H1 (cell line): ENCODE measurements around the gene ECI2. TPM values are rescaled to one million over a fixed set of nuclear protein-coding genes. Genes with fewer than 3 reads are reported as not detected.

ENCODE experiments used
- CTCF ChIA-PET: fragments of 300-600 bp; sonication (Branson Sonifier 250); formaldehyde crosslinking; loops from one replicate; lab custom pipeline; 2021; ENCODE audit not compliant: partially characterized antibody; lab: Charles Lee
- POLR2A ChIA-PET: fragments of 300-600 bp; sonication (Branson Sonifier 250); formaldehyde crosslinking; loops from one replicate; lab custom pipeline; 2021; ENCODE audit warnings: inconsistent platforms; ENCODE audit not compliant: partially characterized antibody; lab: Charles Lee
- DNase-seq, 2 experiments: peaks; one replicate each; pipeline versions ENCODE4 v3.0.0 to v3.0.0-alpha.2; 2010 to 2022; ENCODE audit warnings: low spot score in 2 of 2, low read depth in 1 of 2, mixed read lengths in 1 of 2
- FAIRE-seq: peaks from 2 replicates; lab custom pipeline; 2011; peaks lifted over from hg19 to GRCh38; lab: Jason Lieb, UNC
- H2AFZ ChIP-seq: 2 replicates; pipeline ENCODE4 v1.8.1; 2012; ENCODE audit warnings: low read length, inconsistent platforms
- H2AK5ac ChIP-seq: 2 replicates; pipeline ENCODE4 v1.6.1; 2013; ENCODE audit warnings: low read depth, low read length
- H2BK120ac ChIP-seq: replicated peaks from 2 replicates; pipeline ENCODE3; 2013; ENCODE audit warnings: low read depth, low read length, inconsistent platforms
- H2BK12ac ChIP-seq: 2 replicates; pipeline ENCODE4 v1.6.1; 2013; ENCODE audit warnings: low read depth, low read length
- H2BK15ac ChIP-seq: 2 replicates; pipeline ENCODE4 v1.6.1; 2013; ENCODE audit warnings: low read length
- H2BK20ac ChIP-seq: 2 replicates; pipeline ENCODE4 v1.6.1; 2013; ENCODE audit warnings: low read length
- H2BK5ac ChIP-seq: 2 replicates; pipeline ENCODE4 v1.6.1; 2013; ENCODE audit warnings: low read depth, low read length
- H3K14ac ChIP-seq: 2 replicates; pipeline ENCODE4 v1.6.1; 2013; ENCODE audit warnings: inconsistent platforms; ENCODE audit not compliant: insufficient read length
- H3K18ac ChIP-seq: 2 replicates; pipeline ENCODE4 v1.6.1; 2013; ENCODE audit warnings: low read length; ENCODE audit errors: extremely low read depth
- H3K23ac ChIP-seq: 2 replicates; pipeline ENCODE4 v1.6.1; 2013; ENCODE audit warnings: inconsistent platforms; ENCODE audit not compliant: insufficient read length
- H3K23me2 ChIP-seq: 2 replicates; pipeline ENCODE4 v1.6.1; 2013; ENCODE audit warnings: low read depth, low read length
- H3K27ac ChIP-seq: 2 replicates; pipeline ENCODE4 v1.6.1; 2011; ENCODE audit warnings: low read depth, low read length, inconsistent platforms
- H3K27me3 ChIP-seq, 4 experiments: replicated peaks in 1 of 4; 1 replicate in 1 of 4; 2 replicates in 3 of 4; pipeline versions ENCODE4 v1.6.1 to v1.8.1; 2011 to 2013; ENCODE audit warnings: low read length in 3 of 4, mild to moderate bottlenecking in 3 of 4, inconsistent platforms in 2 of 4, mixed read lengths in 2 of 4, moderate library complexity in 1 of 4; ENCODE audit not compliant: control insufficient read depth in 3 of 4, insufficient read depth in 3 of 4; ENCODE audit errors: extremely low read depth in 1 of 4
- H3K36me3 ChIP-seq, 4 experiments: 2 replicates each; pipeline versions ENCODE4 v1.6.1 to v1.8.1; 2011 to 2013; ENCODE audit warnings: mild to moderate bottlenecking in 4 of 4, low read length in 3 of 4, moderate library complexity in 2 of 4, control low read depth in 1 of 4, inconsistent platforms in 1 of 4; ENCODE audit not compliant: insufficient read depth in 4 of 4, control insufficient read depth in 2 of 4
- H3K4ac ChIP-seq: replicated peaks from 2 replicates; pipeline ENCODE3; 2013; ENCODE audit warnings: low read length, low read depth, mixed read lengths, inconsistent platforms; ENCODE audit not compliant: insufficient read length
- H3K4me1 ChIP-seq, 4 experiments: replicated peaks in 1 of 4; 1 replicate in 1 of 4; 2 replicates in 3 of 4; pipeline versions ENCODE4 v1.6.1 to v1.8.1; 2011 to 2013; ENCODE audit warnings: low read length in 3 of 4, inconsistent platforms in 2 of 4, mixed read lengths in 1 of 4; ENCODE audit not compliant: insufficient read depth in 4 of 4, control insufficient read depth in 3 of 4
- H3K4me2 ChIP-seq, 2 experiments: 2 replicates each; pipeline versions ENCODE4 v1.6.1 to v1.8.1; 2011 to 2013; ENCODE audit warnings: low read depth in 2 of 2, low read length in 2 of 2, control low read depth in 1 of 2, inconsistent platforms in 1 of 2, mild to moderate bottlenecking in 1 of 2; ENCODE audit not compliant: insufficient read depth in 1 of 2
- H3K4me3 ChIP-seq, 4 experiments: fragments of 200-600, 300-600 bp in 1 of 4; sonication (generic), shearing (Covaris generic), sonication (Bioruptor Twin) in 1 of 4; 2 replicates each; pipeline versions ENCODE4 v1.5.1 to v1.8.1; 2011 to 2016; ENCODE audit warnings: low read length in 4 of 4, low read depth in 3 of 4, control low read depth in 2 of 4, inconsistent platforms in 2 of 4, mild to moderate bottlenecking in 2 of 4, mixed read lengths in 1 of 4, moderate library complexity in 1 of 4; ENCODE audit not compliant: insufficient read depth in 2 of 4; ENCODE audit errors: extremely low read depth in 1 of 4
- H3K56ac ChIP-seq: replicated peaks from 2 replicates; pipeline ENCODE3; 2013; ENCODE audit warnings: low read depth, mild to moderate bottlenecking, mixed read lengths, low read length, inconsistent platforms; ENCODE audit not compliant: insufficient read length
- H3K79me1 ChIP-seq: 2 replicates; pipeline ENCODE4 v1.6.1; 2013; ENCODE audit warnings: low read depth, low read length, control low read depth
- H3K79me2 ChIP-seq, 2 experiments: 2 replicates each; pipeline versions ENCODE4 v1.6.1 to v1.8.1; 2012 to 2013; ENCODE audit warnings: low read length in 2 of 2, mild to moderate bottlenecking in 2 of 2, inconsistent platforms in 1 of 2; ENCODE audit not compliant: insufficient read depth in 2 of 2, control insufficient read depth in 1 of 2
- H3K9ac ChIP-seq, 4 experiments: replicated peaks in 1 of 4; 1 replicate in 1 of 4; 2 replicates in 3 of 4; pipeline versions ENCODE4 v1.6.1 to v1.8.1; 2011 to 2013; ENCODE audit warnings: low read depth in 3 of 4, low read length in 3 of 4, control low read depth in 2 of 4, mild to moderate bottlenecking in 2 of 4, moderate library complexity in 2 of 4, inconsistent platforms in 1 of 4; ENCODE audit errors: extremely low read depth in 1 of 4
- H3K9me3 ChIP-seq, 2 experiments: 2 replicates each; pipeline versions ENCODE4 v1.6.1 to v1.8.1; 2012 to 2013; ENCODE audit warnings: mild to moderate bottlenecking in 2 of 2, moderate library complexity in 2 of 2, control low read depth in 1 of 2, inconsistent platforms in 1 of 2, low read depth in 1 of 2, low read length in 1 of 2, mixed read lengths in 1 of 2; ENCODE audit not compliant: insufficient read depth in 2 of 2
- H4K20me1 ChIP-seq, 2 experiments: replicated peaks in 1 of 2; 2 replicates each; pipeline versions ENCODE3 to v1.8.1; 2011 to 2013; ENCODE audit warnings: inconsistent platforms in 2 of 2, low read length in 2 of 2, mild to moderate bottlenecking in 1 of 2; ENCODE audit not compliant: insufficient read depth in 2 of 2, control insufficient read depth in 1 of 2
- H4K5ac ChIP-seq: 2 replicates; pipeline ENCODE4 v1.6.1; 2013; ENCODE audit warnings: low read length, low read depth, mixed read lengths, inconsistent platforms; ENCODE audit not compliant: insufficient read length
- H4K8ac ChIP-seq: 2 replicates; pipeline ENCODE4 v1.8.0; 2013; ENCODE audit warnings: mild to moderate bottlenecking, moderate library complexity, low read length, inconsistent platforms; ENCODE audit not compliant: insufficient read depth; ENCODE audit errors: extremely low read depth
- H4K91ac ChIP-seq: replicated peaks from 2 replicates; pipeline ENCODE3; 2013; ENCODE audit warnings: low read length, mixed read lengths, inconsistent platforms; ENCODE audit not compliant: insufficient read length
- CBX8 ChIP-seq: fragments of 300-800, 300-1000 bp; sonication (generic); IDR thresholded peaks from 2 replicates; pipeline ENCODE4 v1.7.1; 2016; ENCODE audit warnings: low read depth, low read length, borderline replicate concordance
- CHD1 ChIP-seq: IDR thresholded peaks from 2 replicates; pipeline ENCODE4 v1.6.1; 2012; ENCODE audit warnings: low read depth, low read length, improper control_type of control experiment
- CHD2 ChIP-seq: IDR thresholded peaks from 2 replicates; pipeline ENCODE4 v1.6.1; 2012; ENCODE audit warnings: low read length, improper control_type of control experiment
- NRF1 ChIP-seq: IDR thresholded peaks from 2 replicates; pipeline ENCODE4 v1.6.1; 2011; ENCODE audit warnings: mild to moderate bottlenecking, low read depth, low read length, improper control_type of control experiment
- RNF2 ChIP-seq: fragments of 200-900, 300-1000 bp; sonication (generic); IDR thresholded peaks from 2 replicates; pipeline ENCODE4 v1.7.1; 2016; ENCODE audit warnings: borderline replicate concordance, low read depth, mild to moderate bottlenecking, antibody characterized with exemption, low read length; ENCODE audit not compliant: poor library complexity, severe bottlenecking; ENCODE audit errors: missing control alignments
- SIN3A ChIP-seq, 2 experiments: IDR thresholded peaks in 1 of 2; conservative IDR thresholded peaks in 1 of 2; 2 replicates each; pipeline ENCODE4 v1.6.1; 2011 to 2012; ENCODE audit warnings: low read length in 2 of 2, improper control_type of control experiment in 1 of 2, low read depth in 1 of 2, mild to moderate bottlenecking in 1 of 2
- SP2 ChIP-seq: IDR thresholded peaks from 2 replicates; pipeline ENCODE4 v1.6.1; 2012; ENCODE audit warnings: mild to moderate bottlenecking, low read length, inconsistent platforms
- TEAD4 ChIP-seq: IDR thresholded peaks from 2 replicates; pipeline ENCODE4 v1.6.1; 2012; ENCODE audit warnings: low read depth, low read length, inconsistent platforms, mixed read lengths
- WGBS, 2 experiments: shearing (Covaris generic) in 1 of 2; methylation state at CpG; one replicate each; pipeline versions ENCODE4 v1.1.6 to v1.1.7; 2013 to 2015; ENCODE audit warnings: low lambda C conversion rate in 2 of 2, mixed read lengths in 2 of 2, inconsistent platforms in 1 of 2, low coverage in 1 of 2, missing lambda C conversion rate in 1 of 2; ENCODE audit not compliant: insufficient replicate concordance in 2 of 2, insufficient coverage in 1 of 2, insufficient read length in 1 of 2; ENCODE audit errors: extremely low coverage in 1 of 2, missing lambda C conversion rate in 1 of 2; 5-methylcytosine and 5-hydroxymethylcytosine counted together
- polyA plus RNA-seq, 7 experiments: library from polyadenylated mRNA; depleted of rRNA in 3 of 7; stranded (reverse) in 5 of 7; unstranded in 2 of 7; fragments of >200 nt in 5 of 7; fragments of 200-250 nt in 2 of 7; gene quantifications; 1 replicate in 5 of 7; 2 replicates in 1 of 7; 4 replicates in 1 of 7; pipeline versions ENCODE4 v1.2.1 to v1.2.3, GENCODE V29; 2011 to 2013; ENCODE audit warnings: missing spikeins in 2 of 7, mixed read lengths in 2 of 7
- total RNA-seq: library from RNA; stranded (reverse); fragmentation: NEBNext Ultra II Directional; extraction: Animal tissue kit (Norgen Biotek cat#: 25700); gene quantifications from 2 replicates; pipeline ENCODE4 v1.2.1, GENCODE V29; 2021

The ECI2 gene
- total and polyA plus RNA-seq, 2 of the 8 experiments (the other 6 are each of a cell fraction or from before 2014, with no cell fraction given) = 40.4 to 70.8 TPM

DNA sequence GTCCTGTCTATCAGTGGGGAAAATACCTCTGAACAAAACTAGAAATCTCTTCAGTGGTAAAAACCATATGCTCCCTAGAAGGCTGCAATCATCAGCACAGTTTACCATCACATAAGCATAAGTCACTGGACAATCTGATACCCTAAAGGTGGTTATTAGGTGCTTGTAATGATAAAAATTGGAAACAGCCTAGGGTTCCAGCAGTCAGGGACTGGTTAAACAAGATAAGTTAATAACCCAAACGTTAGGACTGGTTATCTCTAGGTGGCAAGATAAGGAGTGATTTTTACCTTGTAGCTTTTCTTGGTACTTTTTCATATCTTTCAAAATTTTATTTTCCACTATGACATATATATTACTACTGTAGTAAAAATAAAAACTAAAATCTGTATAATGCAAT is 11.0 kb downstream of the ECI2 start:
- DNase-seq (no peak), FAIRE-seq (no peak)
- 84% methylated on average over 1 of the region's 1 CpG; no CpG with 5 or more reads in 1 of the 2 experiments for WGBS, 2 experiments
- H3K18ac ChIP-seq = no peak overlapping the region
- no peak overlapping the region for H2BK120ac ChIP-seq
- peaks cover 0 to 2% of the 10 kb centered on the region in 2 experiments for H4K20me1 ChIP-seq
- H2BK5ac ChIP-seq = no peak overlapping the region
- no peaks in the 10 kb centered on the region for H3K4me1 ChIP-seq
- H3K23me2 ChIP-seq = no peaks in the 10 kb centered on the region
- H3K56ac ChIP-seq = no peak overlapping the region
- no peaks in the 10 kb centered on the region for H3K9me3 ChIP-seq
- H3K27ac ChIP-seq = no peak overlapping the region
- POLR2A ChIA-PET = interaction anchor here (2.0 kb wide), 1 partner anchor 10 kb away, joined by 4 read pairs; no protein-coding TSS in a partner anchor
- H3K79me1 ChIP-seq = no peaks in the 10 kb centered on the region; the same call in 1 of the 2 replicates
- CTCF ChIA-PET = interaction anchor here (0.9 kb wide), 1 partner anchor 9 kb away, joined by 3 read pairs; no protein-coding TSS in a partner anchor
- H3K4me3 ChIP-seq = no peak overlapping the region
- H2BK20ac ChIP-seq = no peak overlapping the region
- no peak overlapping the region for H3K9ac ChIP-seq
- no peak overlapping the region for H2AK5ac ChIP-seq
- no peaks in the 10 kb centered on the region for H3K27me3 ChIP-seq
- no peak overlapping the region for H3K4me2 ChIP-seq
- H4K91ac ChIP-seq = no peak overlapping the region
- no peak overlapping the region for H2BK15ac ChIP-seq
- no peak overlapping the region for H4K8ac ChIP-seq
- no peak overlapping the region for H3K14ac ChIP-seq
- no peak overlapping the region for H3K4ac ChIP-seq
- no peak overlapping the region for H2BK12ac ChIP-seq
- peaks cover 10 to 82% (median 54%) of the 10 kb centered on the region in 4 experiments for H3K36me3 ChIP-seq
- H3K23ac ChIP-seq = no peak overlapping the region
- no peaks in the 10 kb centered on the region for H3K79me2 ChIP-seq
- no peak overlapping the region for H2AFZ ChIP-seq
- no peak overlapping the region for H4K5ac ChIP-seq
- TF ChIP-seq TEAD4 (no peak), SP2 (no peak), CHD1 (no peak), RNF2 (no peak), NRF1 (no peak), SIN3A (conservative IDR thresholded peaks at IDR 0.05 in 1 of 2, IDR thresholded peaks at IDR 0.05 in 1 of 2; ENCODE audit: low read depth in 1 of 2, low read length in 2 of 2) (no peak), CBX8 (no peak), CHD2 (no peak)
